22Rv1 (cell line): ENCODE data around the gene SV2A.

ENCODE experiments used
- CTCF ChIP-seq: fragments of 450-650 bp; IDR thresholded peaks from 2 replicates; pipeline ENCODE4 v1.5.1; 2017; ENCODE audit warnings: mild to moderate bottlenecking
- ZFX ChIP-seq: fragments of 450-650 bp; IDR thresholded peaks from 2 replicates; pipeline ENCODE4 v1.6.1; 2017; ENCODE audit warnings: antibody characterized with exemption, borderline replicate concordance

GRCh38 chr1:149926296-149926695, 8.7 kb upstream of the SV2A start:
- no peak for TF ChIP-seq CTCF
- no peak for TF ChIP-seq ZFX
